DND-41 (cell line): ENCODE data around the gene REEP1.

ENCODE experiments used
- EZH2 ChIP-seq: IDR thresholded peaks from 3 replicates; pipeline ENCODE4 v1.6.1; 2012; ENCODE audit warnings: borderline replicate concordance, low read depth, mild to moderate bottlenecking, moderate library complexity, low read length, inconsistent platforms; ENCODE audit not compliant: severe bottlenecking
- TF ChIP-seq, protein P1 (sequence below): IDR thresholded peaks from 2 replicates; pipeline ENCODE4 v1.5.1; 2012; ENCODE audit warnings: borderline replicate concordance, low read length, moderate library complexity, mild to moderate bottlenecking; ENCODE audit not compliant: poor library complexity, severe bottlenecking; ENCODE audit errors: extremely low read depth

DNA sequence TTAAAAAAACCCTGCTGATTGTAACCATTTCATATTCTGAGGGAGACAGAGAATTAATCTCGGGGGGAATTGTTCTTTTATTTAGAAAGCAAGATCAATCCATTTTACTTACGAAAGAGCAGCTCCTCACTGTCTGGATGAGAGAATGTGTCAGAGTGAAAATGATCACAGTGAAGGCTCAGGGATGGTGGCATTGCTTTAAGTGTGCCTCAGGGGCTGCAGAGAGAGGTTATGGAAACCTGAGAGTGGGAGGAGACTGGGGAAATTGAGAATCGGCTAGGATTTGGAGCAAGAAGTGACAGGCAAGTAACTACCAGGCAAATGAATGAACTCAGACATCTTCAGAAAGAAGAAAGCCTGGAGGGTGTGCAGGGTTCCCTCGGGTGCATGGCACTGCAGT is 104.0 kb downstream of the REEP1 start:
- TF ChIP-seq, protein P1, sequence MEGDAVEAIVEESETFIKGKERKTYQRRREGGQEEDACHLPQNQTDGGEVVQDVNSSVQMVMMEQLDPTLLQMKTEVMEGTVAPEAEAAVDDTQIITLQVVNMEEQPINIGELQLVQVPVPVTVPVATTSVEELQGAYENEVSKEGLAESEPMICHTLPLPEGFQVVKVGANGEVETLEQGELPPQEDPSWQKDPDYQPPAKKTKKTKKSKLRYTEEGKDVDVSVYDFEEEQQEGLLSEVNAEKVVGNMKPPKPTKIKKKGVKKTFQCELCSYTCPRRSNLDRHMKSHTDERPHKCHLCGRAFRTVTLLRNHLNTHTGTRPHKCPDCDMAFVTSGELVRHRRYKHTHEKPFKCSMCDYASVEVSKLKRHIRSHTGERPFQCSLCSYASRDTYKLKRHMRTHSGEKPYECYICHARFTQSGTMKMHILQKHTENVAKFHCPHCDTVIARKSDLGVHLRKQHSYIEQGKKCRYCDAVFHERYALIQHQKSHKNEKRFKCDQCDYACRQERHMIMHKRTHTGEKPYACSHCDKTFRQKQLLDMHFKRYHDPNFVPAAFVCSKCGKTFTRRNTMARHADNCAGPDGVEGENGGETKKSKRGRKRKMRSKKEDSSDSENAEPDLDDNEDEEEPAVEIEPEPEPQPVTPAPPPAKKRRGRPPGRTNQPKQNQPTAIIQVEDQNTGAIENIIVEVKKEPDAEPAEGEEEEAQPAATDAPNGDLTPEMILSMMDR = no peak
- TF ChIP-seq EZH2 = no peak
